ENCODE results near the gene AKAP7.
"Not testable (repeated sequence)": the region's sequence is repeated elsewhere in the genome, so short reads cannot be mapped to it uniquely, and the experiment has no call there.

AKAP7 gene

GRCh38 chr6:131305037-131305850 is 170.0 kb downstream of the AKAP7 start:
- TF ChIP-seq FOXP2 (optimal IDR thresholded peaks at IDR 0.05; ENCODE audit: control extremely low read depth, extremely low read length, insufficient read depth) (no peak), EZH2 (IDR thresholded peaks at IDR 0.05) (no peak), POLR2AphosphoS5 (IDR thresholded peaks at IDR 0.05; ENCODE audit: borderline replicate concordance, low read depth, low read length) (no peak)
- Histone ChIP-seq H3K36me3 (ENCODE audit: insufficient read depth, low read length) (no peaks in the 10 kb centered on the region), H3K27ac (no peak overlapping the region), H3K9me3 (ENCODE audit: low read depth, low read length) (peaks cover 11% of the 10 kb centered on the region), H3K4me3 (no peak overlapping the region), H3K9ac (ENCODE audit: insufficient read length) (no peak overlapping the region)
- DNase-seq (ENCODE audit: low read depth, low spot score): no peak

- TF ChIP-seq FOXP2 (optimal IDR thresholded peaks at IDR 0.05; ENCODE audit: control extremely low read depth, extremely low read length, insufficient read depth): no peak
Measured at GRCh38 chr6:131309437-131309836, 174.2 kb downstream of the AKAP7 start.

DNA sequence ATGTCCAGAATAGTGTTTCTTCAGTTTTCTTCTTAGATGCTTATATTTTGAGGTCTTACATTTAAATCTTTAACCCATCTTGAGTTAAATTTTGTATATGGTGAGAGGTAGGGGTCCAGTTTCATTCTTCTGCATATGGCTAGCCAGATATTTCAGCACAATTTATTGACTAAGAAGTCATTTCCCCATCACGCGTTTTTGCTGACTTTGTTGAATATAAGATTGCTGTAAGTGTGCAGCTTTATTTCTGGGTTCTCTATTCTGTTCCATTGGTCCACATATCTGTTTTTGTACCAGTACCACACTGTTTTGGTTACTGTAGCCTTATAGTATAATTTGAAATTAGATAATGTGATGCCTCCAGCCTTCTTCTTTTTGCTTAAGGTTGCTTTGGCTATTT is 179.6 kb downstream of the AKAP7 start:
- no peak overlapping the region for H3K9ac ChIP-seq (ENCODE audit: insufficient read length)
- no peaks in the 10 kb centered on the region for H3K36me3 ChIP-seq (ENCODE audit: insufficient read depth, low read length)
- no peak for DNase-seq (ENCODE audit: low read depth, low spot score)
- peaks cover 3% of the 10 kb centered on the region for H3K9me3 ChIP-seq (ENCODE audit: low read depth, low read length)
- no peak overlapping the region for H3K27ac ChIP-seq
- H3K4me3 ChIP-seq: no peak overlapping the region
- no peak for TF ChIP-seq POLR2AphosphoS5 (IDR thresholded peaks at IDR 0.05; ENCODE audit: borderline replicate concordance, low read depth, low read length)
- TF ChIP-seq FOXP2 (optimal IDR thresholded peaks at IDR 0.05; ENCODE audit: control extremely low read depth, extremely low read length, insufficient read depth): no peak

More at GRCh38 chr6:131309437-131309836, 174.2 kb downstream of the AKAP7 start:
- Histone ChIP-seq H3K36me3 (ENCODE audit: insufficient read depth, low read length) (no peaks in the 10 kb centered on the region), H3K4me3 (no peak overlapping the region), H3K27ac (no peak overlapping the region), H3K9me3 (ENCODE audit: low read depth, low read length) (peaks cover 11% of the 10 kb centered on the region), H3K9ac (ENCODE audit: insufficient read length) (no peak overlapping the region)
- no peak for DNase-seq (ENCODE audit: low read depth, low spot score)

- TF ChIP-seq EZH2 (IDR thresholded peaks at IDR 0.05) (no peak), POLR2AphosphoS5 (IDR thresholded peaks at IDR 0.05; ENCODE audit: borderline replicate concordance, low read depth, low read length) (no peak), FOXP2 (optimal IDR thresholded peaks at IDR 0.05; ENCODE audit: control extremely low read depth, extremely low read length, insufficient read depth) (no peak)
- no peaks in the 10 kb centered on the region for H3K36me3 ChIP-seq (ENCODE audit: insufficient read depth, low read length)
- no peak overlapping the region for H3K27ac ChIP-seq
- no peaks in the 10 kb centered on the region; the same call in 1 of the 2 replicates for H3K9me3 ChIP-seq (ENCODE audit: low read depth, low read length)
- DNase-seq (ENCODE audit: low read depth, low spot score): no peak
- no peak overlapping the region for H3K4me3 ChIP-seq
- no peak overlapping the region for H3K9ac ChIP-seq (ENCODE audit: insufficient read length)
Measured at GRCh38 chr6:131316654-131317053, 181.4 kb downstream of the AKAP7 start.

GRCh38 chr6:131317516-131317915 is 182.2 kb downstream of the AKAP7 start:
- DNase-seq (ENCODE audit: low read depth, low spot score): no peak
- no peak overlapping the region for H3K27ac ChIP-seq

DNA sequence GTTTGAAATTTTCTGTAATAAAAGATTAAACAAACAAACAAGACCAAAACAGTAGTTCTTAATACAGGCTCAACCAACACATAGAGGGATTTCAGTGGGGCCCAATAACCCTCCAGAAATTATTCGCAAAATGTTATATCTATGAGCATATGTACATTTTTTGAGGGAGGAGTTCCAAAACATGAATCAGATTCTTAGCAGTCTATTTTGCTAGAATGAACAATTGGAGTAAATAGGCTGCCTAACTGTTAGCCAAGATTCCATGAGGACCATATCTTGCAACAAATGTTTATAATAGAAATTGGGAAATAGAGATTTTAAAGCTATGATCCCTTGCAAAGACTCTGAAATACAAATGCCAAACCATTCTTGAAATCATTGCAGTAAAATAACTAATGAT is 186.3 kb downstream of the AKAP7 start:
- TF ChIP-seq POLR2AphosphoS5 (IDR thresholded peaks at IDR 0.05; ENCODE audit: borderline replicate concordance, low read depth, low read length): no peak
- no peak for TF ChIP-seq EZH2 (IDR thresholded peaks at IDR 0.05)
- TF ChIP-seq FOXP2 (optimal IDR thresholded peaks at IDR 0.05; ENCODE audit: control extremely low read depth, extremely low read length, insufficient read depth): no peak
- Histone ChIP-seq H3K9ac (ENCODE audit: insufficient read length) (no peak overlapping the region), H3K4me3 (no peak overlapping the region), H3K9me3 (ENCODE audit: low read depth, low read length) (no peaks in the 10 kb centered on the region), H3K36me3 (ENCODE audit: insufficient read depth, low read length) (no peaks in the 10 kb centered on the region), H3K27ac (peak overlapping the region; percentile 6; the same call in 1 of the 2 replicates)
- DNase-seq (ENCODE audit: low read depth, low spot score): no peak

More at GRCh38 chr6:131317516-131317915, 182.2 kb downstream of the AKAP7 start:
- H3K9ac ChIP-seq (ENCODE audit: insufficient read length): no peak overlapping the region
- H3K9me3 ChIP-seq (ENCODE audit: low read depth, low read length): no peaks in the 10 kb centered on the region; the same call in 1 of the 2 replicates
- H3K36me3 ChIP-seq (ENCODE audit: insufficient read depth, low read length): no peaks in the 10 kb centered on the region
- no peak overlapping the region for H3K4me3 ChIP-seq
- TF ChIP-seq EZH2 (IDR thresholded peaks at IDR 0.05): no peak
- no peak for TF ChIP-seq POLR2AphosphoS5 (IDR thresholded peaks at IDR 0.05; ENCODE audit: borderline replicate concordance, low read depth, low read length)
- TF ChIP-seq FOXP2 (optimal IDR thresholded peaks at IDR 0.05; ENCODE audit: control extremely low read depth, extremely low read length, insufficient read depth): no peak

GRCh38 chr6:131322125-131322524 is 186.9 kb downstream of the AKAP7 start:
- Histone ChIP-seq H3K27ac (no peak overlapping the region), H3K9me3 (ENCODE audit: low read depth, low read length) (no peaks in the 10 kb centered on the region), H3K9ac (ENCODE audit: insufficient read length) (no peak overlapping the region), H3K4me3 (no peak overlapping the region), H3K36me3 (ENCODE audit: insufficient read depth, low read length) (no peaks in the 10 kb centered on the region)
- no peak for DNase-seq (ENCODE audit: low read depth, low spot score)
- TF ChIP-seq EZH2 (IDR thresholded peaks at IDR 0.05): no peak
- no peak for TF ChIP-seq POLR2AphosphoS5 (IDR thresholded peaks at IDR 0.05; ENCODE audit: borderline replicate concordance, low read depth, low read length)
- no peak for TF ChIP-seq FOXP2 (optimal IDR thresholded peaks at IDR 0.05; ENCODE audit: control extremely low read depth, extremely low read length, insufficient read depth)

DNA sequence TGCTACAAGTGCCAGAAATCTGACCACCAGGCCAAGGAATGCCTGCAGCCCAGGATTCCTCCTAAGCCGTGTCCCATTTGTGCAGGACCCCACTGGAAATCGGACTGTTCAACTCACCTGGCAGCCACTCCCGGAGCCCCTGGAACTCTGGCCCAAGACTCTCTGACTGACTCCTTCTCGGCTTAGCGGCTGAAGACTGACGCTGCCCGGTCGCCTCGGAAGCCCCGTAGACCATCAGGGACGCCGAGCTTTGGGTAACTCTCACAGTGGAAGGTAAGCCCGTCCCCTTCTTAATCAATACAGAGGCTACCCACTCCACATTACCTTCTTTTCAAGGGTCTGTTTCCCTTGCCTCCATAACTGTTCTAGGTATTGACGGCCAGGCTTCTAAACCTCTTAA is 190.4 kb downstream of the AKAP7 start:
- not testable (repeated sequence) for H3K27ac ChIP-seq; H3K9ac ChIP-seq (ENCODE audit: insufficient read length); H3K9me3 ChIP-seq (ENCODE audit: low read depth, low read length); H3K36me3 ChIP-seq (ENCODE audit: insufficient read depth, low read length); H3K4me3 ChIP-seq; DNase-seq (ENCODE audit: low read depth, low spot score)

- not testable (repeated sequence) for H3K9me3 ChIP-seq (ENCODE audit: low read depth, low read length); H3K9ac ChIP-seq (ENCODE audit: insufficient read length); H3K36me3 ChIP-seq (ENCODE audit: insufficient read depth, low read length); H3K4me3 ChIP-seq; DNase-seq (ENCODE audit: low read depth, low spot score); H3K27ac ChIP-seq
Measured at GRCh38 chr6:131328727-131329126, 193.5 kb downstream of the AKAP7 start.
